DMS 273 treated with DMSO at 0.1 percent for 48 hours (cell line): ENCODE results near the gene SMYD3.
"Not testable (repeated sequence)": the region's sequence is repeated elsewhere in the genome, so short reads cannot be mapped to it uniquely, and the experiment has no call there.

Source experiments
- DNase-seq: peaks from one replicate; lab custom pipeline; 2025; lab: John Stamatoyannopoulos, UW

SMYD3 gene

GRCh38 chr1:245953876-245954660 is 553.0 kb downstream of the SMYD3 start:
- DNase-seq: no peak

GRCh38 chr1:245952383-245953026 is 554.6 kb downstream of the SMYD3 start:
- no peak for DNase-seq

DNA sequence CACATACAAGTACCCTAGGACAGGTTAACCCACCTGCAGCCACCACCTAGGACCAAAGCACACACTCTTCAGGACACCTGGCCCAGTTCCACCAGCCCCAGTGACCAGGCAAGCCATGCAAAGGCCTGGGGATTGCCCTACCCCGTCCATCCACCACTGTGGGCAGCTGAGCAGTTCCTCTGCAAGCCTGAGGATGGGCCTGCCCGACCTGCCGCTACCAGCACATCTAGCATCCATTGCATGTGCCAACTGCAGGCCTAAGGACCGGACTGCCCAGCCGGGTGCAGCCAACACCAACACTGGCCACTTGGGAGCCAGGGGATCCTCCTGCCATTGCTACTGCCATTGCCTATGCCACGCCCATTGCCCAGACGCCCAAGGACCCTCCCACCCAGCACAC is 558.3 kb downstream of the SMYD3 start:
- no peak for DNase-seq

GRCh38 chr1:245946905-245947304 is 560.2 kb downstream of the SMYD3 start:
- no peak for DNase-seq

DNA sequence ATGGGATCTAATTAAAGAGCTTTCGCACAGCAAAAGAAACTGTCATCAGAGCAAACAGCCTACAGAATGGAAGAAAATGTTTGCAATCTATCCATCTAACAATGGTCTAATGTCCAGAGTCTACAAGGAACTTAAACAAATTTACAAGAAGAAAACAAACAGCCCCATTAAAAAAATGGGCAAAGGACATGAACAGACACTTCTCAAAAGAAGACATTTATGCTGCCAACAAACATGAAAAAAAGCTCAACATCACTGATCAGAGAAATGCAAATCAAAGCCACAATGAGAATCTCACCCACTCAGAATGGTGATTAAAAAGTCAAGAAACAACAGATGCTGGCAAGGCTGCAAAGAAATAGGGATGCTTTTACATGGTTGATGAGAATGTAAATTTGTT is 561.9 kb downstream of the SMYD3 start:
- DNase-seq: not testable (repeated sequence)

DNA sequence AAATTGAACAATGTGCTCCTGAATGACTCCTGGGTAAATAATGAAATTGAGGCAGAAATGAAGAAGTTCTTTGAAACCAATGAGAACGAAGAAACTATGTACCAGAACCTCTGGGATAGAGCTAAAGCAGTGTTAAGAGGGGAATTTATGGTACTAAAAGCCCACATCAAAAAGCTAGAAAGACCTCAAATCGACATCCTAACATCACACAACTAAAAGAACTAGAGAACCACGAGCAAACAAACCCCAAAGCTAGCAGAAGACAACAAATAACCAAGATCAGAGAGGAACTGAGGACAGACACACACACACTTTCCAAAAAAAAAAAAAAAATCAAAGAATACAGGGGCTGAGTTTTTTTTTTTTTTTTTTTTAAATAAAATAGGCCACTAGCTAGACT is 564.2 kb downstream of the SMYD3 start:
- DNase-seq: no peak

- not testable (repeated sequence) for DNase-seq
Measured at GRCh38 chr1:245941771-245942170, 565.3 kb downstream of the SMYD3 start.

DNA sequence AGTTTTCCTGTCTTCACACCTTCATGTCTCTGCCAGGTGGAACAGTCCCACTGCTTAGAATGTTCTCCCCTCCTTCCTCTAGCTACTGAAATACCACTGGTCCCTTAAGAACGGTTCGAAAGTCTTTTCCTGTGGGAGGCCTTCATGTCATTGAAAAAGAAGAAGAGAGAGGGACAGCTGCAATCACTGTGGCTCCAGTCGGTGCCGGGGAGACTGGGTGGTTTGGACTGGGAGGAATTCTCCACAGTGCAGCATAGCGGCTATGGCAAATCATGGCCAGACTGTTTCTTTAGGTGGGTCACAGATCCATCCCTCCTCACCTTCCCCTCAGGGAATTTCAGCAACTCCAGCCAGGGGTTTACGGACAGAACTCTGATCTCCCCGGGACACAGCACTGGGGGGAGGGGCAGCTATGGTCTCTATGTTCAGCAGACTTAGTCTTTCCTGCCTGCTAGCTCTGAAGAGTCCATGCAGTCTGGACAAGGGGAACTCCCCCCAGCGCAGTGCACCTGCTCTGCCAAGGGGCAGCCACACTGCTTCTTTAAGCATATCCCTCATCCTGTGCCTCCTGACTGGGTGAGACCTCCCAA is 567.2 kb downstream of the SMYD3 start:
- no peak for DNase-seq

- DNase-seq: no peak
Measured at GRCh38 chr1:245938046-245938435, 569.0 kb downstream of the SMYD3 start.

DNA sequence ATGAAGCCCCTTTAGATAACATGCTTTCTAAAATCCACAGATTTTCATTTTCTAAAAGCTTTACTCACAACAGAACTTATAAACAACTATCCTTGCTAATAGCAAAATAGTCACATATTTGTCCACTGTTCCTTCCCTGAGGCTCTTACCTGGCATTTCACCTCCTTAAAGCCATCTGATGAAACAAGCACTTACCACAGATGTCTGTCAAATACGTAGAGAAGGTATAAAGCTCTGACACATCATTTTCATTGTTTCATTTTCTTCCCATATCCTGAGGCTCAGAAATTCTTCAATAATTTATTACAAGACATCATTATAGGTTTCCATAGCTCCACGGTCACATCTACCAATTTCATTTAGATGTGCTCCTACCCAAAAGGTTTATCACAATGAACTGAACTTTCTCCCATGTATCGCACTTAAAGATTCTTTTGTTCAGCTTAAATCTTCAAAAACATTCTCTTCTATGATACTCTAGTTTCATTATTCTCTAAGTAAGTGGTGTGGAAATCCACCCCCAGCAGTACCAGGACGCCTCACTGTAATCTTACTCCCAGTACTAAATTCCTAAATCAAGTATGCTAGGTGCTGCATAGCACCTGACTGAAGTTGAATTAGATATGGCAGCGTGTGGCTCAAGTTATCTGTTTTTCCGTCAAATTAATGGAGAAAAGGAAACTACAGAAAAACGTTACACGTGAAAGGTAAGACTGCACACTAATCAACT is 569.6 kb downstream of the SMYD3 start:
- DNase-seq: no peak

GRCh38 chr1:245934409-245934808 is 572.7 kb downstream of the SMYD3 start:
- no peak for DNase-seq

- DNase-seq: no peak
Measured at GRCh38 chr1:245933431-245934045, 573.5 kb downstream of the SMYD3 start.

DNA sequence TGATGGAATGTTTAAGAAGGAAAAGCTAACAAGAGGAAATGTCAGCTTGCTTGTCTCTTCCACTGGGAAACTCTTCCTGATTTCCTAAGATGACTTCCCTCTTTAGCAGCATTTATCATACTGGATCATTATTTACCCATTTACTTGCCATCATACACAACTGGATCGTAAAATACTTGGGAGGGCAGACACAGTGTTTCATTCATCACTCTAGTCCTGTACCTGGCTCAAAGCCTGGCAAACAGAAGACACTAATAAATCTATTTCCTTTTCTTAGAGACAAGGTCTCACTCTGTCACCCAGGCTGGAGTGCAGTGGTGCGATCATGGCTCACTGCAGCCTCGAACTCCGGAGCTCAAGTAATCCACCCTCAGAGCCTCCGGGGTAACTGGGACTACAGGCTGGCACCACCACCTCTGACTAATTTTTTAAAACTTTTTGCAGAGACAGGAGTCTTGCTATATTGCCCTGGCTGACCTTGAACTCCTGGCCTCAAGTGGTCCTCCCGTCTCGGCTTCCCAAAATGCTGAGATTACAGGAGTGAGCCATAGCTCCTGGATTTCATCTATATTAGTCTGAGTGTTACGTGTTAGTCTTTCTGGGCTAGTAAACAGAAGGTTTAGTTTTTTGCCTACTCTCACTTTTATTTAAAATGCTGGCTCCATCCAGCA is 574.6 kb downstream of the SMYD3 start:
- no peak for DNase-seq

GRCh38 chr1:245931450-245931849 is 575.6 kb downstream of the SMYD3 start:
- DNase-seq: no peak

GRCh38 chr1:245929224-245929623 is 577.9 kb downstream of the SMYD3 start:
- no peak for DNase-seq

DNA sequence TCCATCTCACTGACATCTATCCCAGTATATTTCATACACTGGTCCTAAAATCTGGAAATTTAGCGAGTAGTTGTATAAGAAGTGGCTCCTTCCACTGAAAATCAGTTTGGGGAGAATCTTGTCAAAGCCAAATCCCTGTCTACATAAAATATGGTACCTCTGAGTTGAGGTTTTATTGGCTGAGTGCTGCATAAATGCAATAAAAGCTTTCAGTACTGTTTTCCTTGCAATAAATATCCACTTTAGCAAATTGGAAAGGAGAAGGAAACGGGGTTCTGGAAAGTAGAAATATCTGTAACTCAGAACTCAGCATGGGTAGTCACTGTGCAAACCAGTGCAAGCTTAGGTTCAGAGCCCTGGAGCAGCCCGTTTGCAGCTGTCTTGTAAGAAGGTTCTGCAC is 580.2 kb downstream of the SMYD3 start:
- DNase-seq: no peak

DNA sequence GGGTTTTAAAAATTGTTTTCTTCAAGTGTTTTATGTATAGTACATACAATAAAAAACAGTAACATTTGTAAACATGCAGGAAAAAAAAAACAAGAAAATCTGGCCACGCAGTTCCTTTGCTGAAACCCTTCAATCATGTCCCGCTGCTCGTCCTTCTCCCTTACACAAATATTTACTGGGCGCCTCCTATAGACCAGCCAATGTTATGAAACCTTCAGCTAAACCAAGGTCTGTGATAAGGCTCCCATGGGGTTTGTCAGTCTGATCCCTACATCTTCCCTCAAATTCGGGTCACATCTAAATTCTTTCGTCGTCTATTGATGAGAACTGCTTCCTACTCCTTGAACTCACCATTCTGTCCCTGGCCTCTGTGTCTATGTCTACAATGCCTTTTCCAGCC is 583.9 kb downstream of the SMYD3 start:
- no peak for DNase-seq

DNA sequence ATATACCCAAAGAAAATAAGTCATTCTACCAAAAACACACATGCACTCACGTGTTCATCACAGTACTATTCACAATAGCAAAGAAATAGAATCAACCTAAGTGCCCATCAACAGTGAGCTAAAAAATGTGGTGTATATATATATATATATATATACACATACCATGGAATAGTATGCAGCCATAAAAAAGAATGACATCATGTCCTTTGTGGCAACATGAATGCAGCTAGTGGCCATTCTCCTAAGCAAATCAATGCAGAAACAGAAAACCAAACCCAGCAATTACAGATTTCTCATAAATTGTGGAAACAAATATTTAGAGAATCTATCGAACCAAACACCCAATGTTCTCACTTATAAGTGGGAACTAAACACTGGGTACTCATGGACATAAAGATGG is 585.7 kb downstream of the SMYD3 start:
- DNase-seq: no peak

DNA sequence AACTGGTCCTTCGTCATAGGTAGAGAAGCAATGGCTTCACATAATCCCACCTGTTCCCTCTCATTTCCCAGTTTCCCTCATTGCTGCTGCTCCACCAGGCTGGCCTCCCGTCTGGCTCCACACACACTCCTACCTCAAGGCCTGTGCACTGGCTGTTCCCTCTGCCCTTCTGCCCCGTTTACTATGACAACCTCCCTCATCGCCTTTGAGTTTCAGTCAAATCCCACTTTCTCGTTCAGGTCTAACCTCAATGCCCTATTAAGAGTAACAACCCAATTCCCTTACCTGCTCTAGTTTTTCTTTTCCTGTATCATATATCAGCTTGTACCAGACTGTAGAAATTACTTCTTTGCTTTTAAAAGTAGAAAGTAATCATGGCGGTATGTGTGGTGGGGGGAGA is 589.7 kb downstream of the SMYD3 start:
- DNase-seq: no peak

DNA sequence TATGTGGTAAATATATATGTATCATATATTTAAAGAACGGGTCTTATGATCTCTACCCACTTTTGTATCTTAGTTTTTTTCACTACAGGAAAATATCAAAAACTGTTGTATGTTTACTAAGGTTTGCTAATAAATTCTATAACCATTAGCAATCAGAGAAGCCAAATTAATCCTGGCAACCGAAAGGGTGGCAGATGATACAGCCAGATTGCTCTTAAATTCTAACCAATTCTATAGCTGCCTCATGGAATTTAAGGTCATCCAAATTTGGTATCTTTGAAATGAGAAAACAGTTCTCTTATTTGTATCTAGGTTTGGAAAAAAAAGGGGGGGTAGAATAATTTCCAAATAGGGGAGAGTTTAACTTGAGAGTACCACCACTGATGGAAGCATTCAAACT is 591.2 kb downstream of the SMYD3 start:
- DNase-seq: peak; percentile 36

- DNase-seq: peak; percentile 72
Measured at GRCh38 chr1:245915406-245915805, 591.7 kb downstream of the SMYD3 start.

DNA sequence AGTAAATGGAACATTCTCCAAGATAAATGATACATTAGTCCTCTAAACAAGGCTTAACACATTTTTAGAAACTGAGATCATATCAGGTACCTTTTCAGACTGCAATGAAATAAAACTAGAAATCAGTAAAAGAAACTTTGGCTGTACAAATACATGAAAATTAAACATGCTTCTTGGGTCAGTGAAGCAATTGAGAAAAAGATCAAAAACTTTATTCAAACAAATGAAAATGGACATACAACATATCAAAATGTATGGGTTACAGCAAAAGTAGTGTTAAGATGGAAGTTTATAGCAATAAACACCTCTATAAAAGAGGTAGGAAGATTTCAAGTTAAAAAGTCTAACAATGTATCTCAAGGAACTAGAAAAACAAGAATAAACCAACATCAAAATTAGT is 598.5 kb downstream of the SMYD3 start:
- DNase-seq: no peak
